Stimulated activated CD4-positive, alpha-beta T cell treated with anti-CD3 and anti-CD28 coated beads, Interleukin-15, amount 100 ng/mL, for 24 hours (primary cell): ENCODE measurements around the gene TMEM178A.

Experiments used
- DNase-seq: peaks from one replicate; pipeline ENCODE4 v3.0.0-alpha.2; 2020

Gene TMEM178A

GRCh38 chr2:39762448-39762847 is 96.7 kb downstream of the TMEM178A start:
- no peak for DNase-seq
